Breast epithelium (tissue), 4 donors: ENCODE measurements around the gene IGF1R. TPM values are rescaled to one million over a fixed set of nuclear protein-coding genes. Genes with fewer than 3 reads are reported as not detected.

Source experiments
- DNase-seq, 2 donors: peaks; one replicate each; pipeline ENCODE4 v3.0.0-alpha.2; 2019; ENCODE audit warnings: low spot score in 2 of 2
- H3K27ac ChIP-seq, 2 donors: fragments of 200-600 bp; sonication (generic) in 1 of 2; one replicate each; pipeline ENCODE4 v1.5.1; 2016 to 2019; ENCODE audit warnings: mild to moderate bottlenecking in 1 of 2
- H3K27me3 ChIP-seq, 2 donors: fragments of 200-600 bp; sonication (generic) in 1 of 2; one replicate each; pipeline versions ENCODE4 v1.5.1 to v1.6.0; 2017 to 2019; ENCODE audit warnings: control low read depth in 1 of 2, mild to moderate bottlenecking in 1 of 2
- H3K36me3 ChIP-seq: fragments of 200-600 bp; one replicate; pipeline ENCODE4 v1.5.1; 2019
- H3K4me1 ChIP-seq, 2 donors: fragments of 200-600 bp; sonication (generic); one replicate each; pipeline ENCODE4 v1.5.1; 2016 to 2019; ENCODE audit warnings: control low read depth in 1 of 2
- H3K4me3 ChIP-seq, 3 donors: fragments of 200-600 bp; sonication (generic); 1 replicate in 2 of 3; 2 replicates in 1 of 3; pipeline ENCODE4 v1.5.1; 2016 to 2019; ENCODE audit warnings: mild to moderate bottlenecking in 3 of 3, moderate library complexity in 2 of 3
- H3K9me3 ChIP-seq, 2 donors: fragments of 200-600 bp; sonication (generic) in 1 of 2; one replicate each; pipeline ENCODE4 v1.5.1; 2016 to 2019; ENCODE audit warnings: control low read depth in 1 of 2
- POLR2A ChIP-seq: fragments of 450-650 bp; IDR thresholded peaks from one replicate; pipeline ENCODE4 v1.6.1; 2016; ENCODE audit warnings: antibody characterized with exemption, mild to moderate bottlenecking, moderate library complexity
- POLR2AphosphoS5 ChIP-seq, 3 donors: sonication (generic); formaldehyde crosslinking; IDR thresholded peaks; one replicate each; pipeline ENCODE4 v1.6.1; 2017; ENCODE audit warnings: antibody characterized with exemption in 3 of 3
- intact Hi-C: fragments of 100-400 bp; cut with DNase I; formaldehyde crosslinking; loops from one replicate; pipeline ENCODE4 v1.15.1; 2023; ENCODE audit warnings: low total_unique reads
- total RNA-seq, 3 donors: library from RNA; depleted of rRNA; stranded (reverse); fragments of >200 nt; gene quantifications; one replicate each; pipeline ENCODE4 v1.1.0, GENCODE V29; 2016
- TF ChIP-seq, protein P1 (sequence below), 3 donors: fragments of 450-650 bp; IDR thresholded peaks; one replicate each; pipeline ENCODE4 v1.5.1; 2016 to 2017; ENCODE audit warnings: antibody characterized with exemption in 3 of 3, mild to moderate bottlenecking in 3 of 3, moderate library complexity in 3 of 3

Gene IGF1R
- total RNA-seq, 3 donors from 2014 or later, result 61.8 to 146 (median 103) TPM

DNA sequence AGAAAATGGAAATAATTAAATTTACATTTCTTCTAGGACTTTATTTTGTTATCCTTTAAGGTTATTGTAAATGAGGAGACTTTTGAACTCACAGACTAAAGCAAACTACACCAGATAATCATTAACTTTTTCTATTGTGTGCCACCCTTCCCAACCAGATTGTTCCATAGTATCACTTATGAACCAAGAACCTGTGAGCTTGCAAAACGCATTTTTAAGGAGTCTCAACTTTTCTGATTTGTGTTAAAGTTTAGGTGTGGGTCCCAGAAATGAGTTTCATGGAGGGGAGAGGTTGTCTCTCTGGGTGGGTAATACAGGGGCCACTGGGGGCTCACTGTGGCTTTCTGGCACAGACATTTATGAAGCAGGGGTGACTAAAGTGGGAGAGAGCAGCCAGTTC is 75.7 kb downstream of the IGF1R start:
- Histone ChIP-seq H3K36me3 (no peaks in the 10 kb centered on the region), H3K4me1 (peaks cover 4 to 23% of the 10 kb centered on the region in 2 donors), H3K27ac (peak overlapping the region in 1 of 2 donors; percentile 18), H3K4me3 (no peak overlapping the region), H3K27me3 (no peaks in the 10 kb centered on the region), H3K9me3 (no peaks in the 10 kb centered on the region)
- TF ChIP-seq, protein P1, sequence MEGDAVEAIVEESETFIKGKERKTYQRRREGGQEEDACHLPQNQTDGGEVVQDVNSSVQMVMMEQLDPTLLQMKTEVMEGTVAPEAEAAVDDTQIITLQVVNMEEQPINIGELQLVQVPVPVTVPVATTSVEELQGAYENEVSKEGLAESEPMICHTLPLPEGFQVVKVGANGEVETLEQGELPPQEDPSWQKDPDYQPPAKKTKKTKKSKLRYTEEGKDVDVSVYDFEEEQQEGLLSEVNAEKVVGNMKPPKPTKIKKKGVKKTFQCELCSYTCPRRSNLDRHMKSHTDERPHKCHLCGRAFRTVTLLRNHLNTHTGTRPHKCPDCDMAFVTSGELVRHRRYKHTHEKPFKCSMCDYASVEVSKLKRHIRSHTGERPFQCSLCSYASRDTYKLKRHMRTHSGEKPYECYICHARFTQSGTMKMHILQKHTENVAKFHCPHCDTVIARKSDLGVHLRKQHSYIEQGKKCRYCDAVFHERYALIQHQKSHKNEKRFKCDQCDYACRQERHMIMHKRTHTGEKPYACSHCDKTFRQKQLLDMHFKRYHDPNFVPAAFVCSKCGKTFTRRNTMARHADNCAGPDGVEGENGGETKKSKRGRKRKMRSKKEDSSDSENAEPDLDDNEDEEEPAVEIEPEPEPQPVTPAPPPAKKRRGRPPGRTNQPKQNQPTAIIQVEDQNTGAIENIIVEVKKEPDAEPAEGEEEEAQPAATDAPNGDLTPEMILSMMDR (IDR thresholded peaks at IDR 0.05), result no peak
- no peak for TF ChIP-seq POLR2A
- TF ChIP-seq POLR2AphosphoS5 (IDR thresholded peaks at IDR 0.05), result no peak
- DNase-seq, result no peak
- intact Hi-C loops, result loop anchor here (5.0 kb wide), 1 partner anchor 43 kb away; no protein-coding TSS in a partner anchor

DNA sequence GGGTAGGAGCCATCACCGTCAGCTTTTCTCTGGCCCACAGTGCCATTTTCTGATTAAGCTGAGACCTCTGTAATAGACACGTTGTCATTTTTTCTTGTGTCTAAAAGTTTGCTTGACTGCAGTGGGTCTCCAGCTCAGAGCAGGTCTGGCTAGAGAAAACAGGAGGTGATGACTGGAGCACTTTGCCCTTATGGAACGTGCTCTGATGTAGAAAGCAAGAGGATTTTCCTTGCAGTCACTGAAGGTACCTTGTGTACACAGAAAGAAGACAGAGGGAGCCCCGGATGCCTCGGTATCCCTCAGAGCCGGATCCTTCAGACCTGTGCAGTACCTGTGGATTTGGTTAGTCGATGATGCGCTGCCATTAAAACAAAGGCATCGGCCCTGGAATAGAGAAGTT is 76.2 kb downstream of the IGF1R start:
- intact Hi-C loops, result loop anchor here (5.0 kb wide), 1 partner anchor 43 kb away; no protein-coding TSS in a partner anchor
- DNase-seq, result no peak
- Histone ChIP-seq H3K9me3 (no peaks in the 10 kb centered on the region), H3K27ac (peak overlapping the region in 1 of 2 donors; percentile 18), H3K36me3 (no peaks in the 10 kb centered on the region), H3K4me3 (no peak overlapping the region), H3K27me3 (no peaks in the 10 kb centered on the region), H3K4me1 (peaks cover 4 to 19% of the 10 kb centered on the region in 2 donors)
- TF ChIP-seq, protein P1 (IDR thresholded peaks at IDR 0.05), result no peak
- TF ChIP-seq POLR2AphosphoS5 (IDR thresholded peaks at IDR 0.05) (no peak), POLR2A (no peak)

DNA sequence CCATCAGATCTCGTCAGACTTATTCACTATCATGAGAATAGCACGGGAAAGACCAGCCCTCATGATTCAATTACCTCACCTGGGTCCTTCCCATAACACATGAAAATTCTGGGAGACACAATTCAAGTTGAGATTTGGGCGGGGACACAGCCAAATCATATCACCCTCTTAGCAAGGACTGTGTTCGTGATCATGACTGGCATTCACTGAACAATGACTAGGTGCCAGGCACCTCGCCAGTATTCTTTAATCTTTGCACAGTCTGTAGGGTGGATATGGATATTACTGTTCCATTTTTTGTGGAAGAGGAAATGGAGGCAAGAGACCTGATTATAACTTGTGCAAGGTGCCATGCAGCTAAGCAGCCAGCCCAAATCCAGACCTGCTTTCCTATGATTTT is 77.5 kb downstream of the IGF1R start:
- intact Hi-C loops, result no loop called here
- Histone ChIP-seq H3K4me1 (peaks cover 4 to 25% of the 10 kb centered on the region in 2 donors), H3K27ac (peak overlapping the region in 1 of 2 donors; percentile 8)

DNA sequence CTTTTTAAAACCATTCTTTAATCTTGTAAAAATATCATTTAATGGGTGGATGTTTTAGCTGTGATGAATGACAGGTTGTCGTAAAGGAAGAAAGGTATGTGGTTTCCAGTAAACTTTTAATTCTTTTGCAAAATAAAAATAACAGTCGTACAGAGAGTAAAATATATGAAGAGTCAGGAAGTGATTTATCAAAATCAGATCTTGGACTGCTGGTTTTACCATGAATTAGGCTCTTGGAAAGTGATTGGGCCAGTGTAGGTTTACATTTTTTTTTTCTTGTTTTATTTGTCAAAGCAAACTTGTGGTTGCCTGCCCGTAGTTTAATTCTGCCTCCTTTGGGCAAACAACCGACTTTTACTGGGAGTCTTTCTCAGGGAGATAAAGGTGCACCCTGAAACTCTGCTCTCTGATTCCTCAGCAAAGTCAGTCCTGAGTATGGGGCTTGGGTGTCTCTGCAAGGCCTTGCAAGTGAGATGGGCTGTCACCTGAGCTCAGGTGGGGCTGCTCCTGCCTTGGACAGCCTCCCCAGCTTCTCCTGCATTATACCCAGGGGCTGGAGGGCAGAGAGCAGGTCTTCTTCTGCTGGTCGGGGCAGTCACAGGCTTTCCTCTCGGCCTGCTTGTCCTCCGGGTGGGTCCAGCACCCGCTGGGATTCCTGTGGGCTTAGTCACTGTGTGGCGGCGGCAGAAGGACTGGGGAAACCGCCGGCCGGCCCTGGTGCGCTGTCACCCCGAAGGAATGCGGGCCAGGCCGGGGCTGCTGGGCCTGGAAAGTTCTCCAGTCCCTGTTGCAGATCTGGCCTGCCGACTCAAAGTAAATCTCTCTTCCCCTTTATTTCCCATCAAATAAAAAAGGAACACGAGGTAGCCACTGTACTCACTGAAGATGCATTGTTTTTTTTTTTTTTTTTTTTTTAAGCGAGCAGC is 79.0 kb downstream of the IGF1R start:
- Histone ChIP-seq H3K27me3 (no peaks in the 10 kb centered on the region), H3K9me3 (no peaks in the 10 kb centered on the region), H3K36me3 (no peaks in the 10 kb centered on the region), H3K4me1 (peaks cover 4 to 25% of the 10 kb centered on the region in 2 donors), H3K4me3 (peak overlapping the region in 1 of 3 donors; percentile 46), H3K27ac (peak overlapping the region; percentile 89 to 94)
- peak; percentile 93 for DNase-seq
- intact Hi-C loops, result no loop called here
- TF ChIP-seq POLR2AphosphoS5 (IDR thresholded peaks at IDR 0.05) (peak; percentile 39 to 67 (median 60)), POLR2A (no peak)
- TF ChIP-seq, protein P1 (IDR thresholded peaks at IDR 0.05), result no peak

More for the DNA sequence above, 77.5 kb downstream of the IGF1R start:
- DNase-seq, result no peak
- TF ChIP-seq, protein P1 (IDR thresholded peaks at IDR 0.05), result no peak
- no peak for TF ChIP-seq POLR2AphosphoS5 (IDR thresholded peaks at IDR 0.05)
- no peak for TF ChIP-seq POLR2A
- Histone ChIP-seq H3K4me3 (no peak overlapping the region), H3K36me3 (no peaks in the 10 kb centered on the region), H3K9me3 (no peaks in the 10 kb centered on the region), H3K27me3 (no peaks in the 10 kb centered on the region)
